ENCODE data around the gene ELFN1. TPM values are rescaled to one million over a fixed set of nuclear protein-coding genes. Genes with fewer than 3 reads are reported as not detected.

ELFN1 gene
- total RNA-seq, 1 donor from 2014 or later = 4.3 TPM

GRCh38 chr7:1624999-1625927, 44.8 kb upstream of the ELFN1 start:
- no peak overlapping the region for H3K27ac ChIP-seq
- DNase-seq (no peak), ATAC-seq (peak; percentile 26)
- TF ChIP-seq CTCF (IDR thresholded peaks at IDR 0.05) = no peak
- no peaks in the 10 kb centered on the region for H3K27me3 ChIP-seq
- H3K9me3 ChIP-seq = no peaks in the 10 kb centered on the region
- H3K36me3 ChIP-seq = no peaks in the 10 kb centered on the region
- no peak overlapping the region for H3K4me3 ChIP-seq
- intact Hi-C loops (cut with DNase I) = no loop called here
- no peaks in the 10 kb centered on the region for H3K4me1 ChIP-seq

GRCh38 chr7:1626769-1627168, 43.3 kb upstream of the ELFN1 start:
- no peaks in the 10 kb centered on the region for H3K9me3 ChIP-seq
- no peaks in the 10 kb centered on the region for H3K4me1 ChIP-seq
- no peaks in the 10 kb centered on the region for H3K27me3 ChIP-seq
- DNase-seq = no peak
- no peak for ATAC-seq
- no peak for TF ChIP-seq CTCF (IDR thresholded peaks at IDR 0.05)
- intact Hi-C loops (cut with DNase I) = no loop called here
- no peak overlapping the region for H3K4me3 ChIP-seq
- H3K36me3 ChIP-seq = no peaks in the 10 kb centered on the region
- H3K27ac ChIP-seq = no peak overlapping the region

- no peak overlapping the region for H3K27ac ChIP-seq
- ATAC-seq = no peak
- intact Hi-C loops (cut with DNase I) = no loop called here
These were observed 39.3 kb upstream of the ELFN1 start for GRCh38 chr7:1630700-1631336.

GRCh38 chr7:1631678-1632077, 38.4 kb upstream of the ELFN1 start:
- no peak for TF ChIP-seq CTCF (IDR thresholded peaks at IDR 0.05)
- DNase-seq = no peak

More at GRCh38 chr7:1630700-1631336, 39.3 kb upstream of the ELFN1 start:
- Histone ChIP-seq H3K4me3 (no peak overlapping the region), H3K27me3 (no peaks in the 10 kb centered on the region), H3K9me3 (no peaks in the 10 kb centered on the region), H3K36me3 (no peaks in the 10 kb centered on the region), H3K4me1 (no peaks in the 10 kb centered on the region)
- TF ChIP-seq CTCF (IDR thresholded peaks at IDR 0.05) = no peak
- no peak for DNase-seq

DNA sequence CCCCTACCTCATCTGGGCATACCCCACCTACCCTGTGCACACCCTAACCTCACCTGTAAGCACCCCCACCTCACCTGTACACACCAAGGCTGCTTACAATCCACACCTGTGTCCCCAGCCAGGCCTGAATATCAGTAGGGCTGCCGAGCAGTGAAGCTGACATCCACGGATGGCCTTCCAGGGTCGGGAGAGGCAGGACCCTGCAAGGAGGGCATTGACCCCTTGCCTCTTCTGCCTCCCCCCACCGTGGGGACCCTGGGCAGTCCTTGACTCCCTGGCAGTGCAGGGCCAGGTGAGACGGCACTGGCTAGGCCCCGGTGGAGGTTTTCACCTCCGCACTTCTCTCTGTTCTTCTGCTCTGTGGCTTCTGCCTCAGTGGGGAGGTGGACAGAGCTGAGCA, 37.6 kb upstream of the ELFN1 start:
- H3K4me3 ChIP-seq = no peak overlapping the region
- intact Hi-C loops (cut with DNase I) = no loop called here
- DNase-seq (no peak), ATAC-seq (no peak)
- no peaks in the 10 kb centered on the region for H3K4me1 ChIP-seq
- H3K36me3 ChIP-seq = no peaks in the 10 kb centered on the region
- TF ChIP-seq CTCF (IDR thresholded peaks at IDR 0.05) = no peak
- no peaks in the 10 kb centered on the region for H3K27me3 ChIP-seq
- peaks cover 4% of the 10 kb centered on the region for H3K9me3 ChIP-seq
- no peak overlapping the region for H3K27ac ChIP-seq

More at GRCh38 chr7:1631678-1632077, 38.4 kb upstream of the ELFN1 start:
- Histone ChIP-seq H3K9me3 (no peaks in the 10 kb centered on the region), H3K27me3 (no peaks in the 10 kb centered on the region), H3K4me1 (no peaks in the 10 kb centered on the region), H3K4me3 (no peak overlapping the region), H3K27ac (no peak overlapping the region), H3K36me3 (no peaks in the 10 kb centered on the region)
- ATAC-seq = no peak
- intact Hi-C loops (cut with DNase I) = no loop called here
